ENCODE results near the gene AAK1.

Gene AAK1

DNA sequence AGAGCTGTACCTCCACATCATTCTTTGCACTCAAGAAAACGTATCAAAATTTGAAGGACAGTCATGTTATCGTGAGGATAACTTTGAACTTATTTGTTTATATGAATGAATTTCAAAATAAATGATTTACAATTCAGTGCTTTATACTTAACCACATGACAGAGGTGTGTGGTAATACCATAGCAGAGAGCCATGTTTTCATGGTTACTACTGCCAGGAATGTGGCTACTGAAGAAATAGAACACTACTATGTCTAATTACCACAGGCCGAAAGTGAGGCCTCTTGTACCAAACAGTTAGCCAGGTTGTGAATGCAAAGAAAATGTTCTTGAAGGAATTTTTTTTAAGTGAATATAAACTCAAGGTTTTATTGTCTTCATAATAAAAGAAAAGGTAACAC lies 49.2 kb downstream of the AAK1 start:
- no peak overlapping the region for H3K27ac ChIP-seq
- intact Hi-C loops (cut with DNase I; ENCODE audit: low total_unique reads): no loop called here
- H3K9me3 ChIP-seq: no peaks in the 10 kb centered on the region
- no peak overlapping the region for H3K4me3 ChIP-seq
- H3K4me1 ChIP-seq: peaks cover 0 to 10% (median 4%) of the 10 kb centered on the region in 4 donors
- no peaks in the 10 kb centered on the region for H3K27me3 ChIP-seq
- no peaks in the 10 kb centered on the region for H3K36me3 ChIP-seq
- no peak for DNase-seq
- no peak for TF ChIP-seq CTCF (IDR thresholded peaks at IDR 0.05)

DNA sequence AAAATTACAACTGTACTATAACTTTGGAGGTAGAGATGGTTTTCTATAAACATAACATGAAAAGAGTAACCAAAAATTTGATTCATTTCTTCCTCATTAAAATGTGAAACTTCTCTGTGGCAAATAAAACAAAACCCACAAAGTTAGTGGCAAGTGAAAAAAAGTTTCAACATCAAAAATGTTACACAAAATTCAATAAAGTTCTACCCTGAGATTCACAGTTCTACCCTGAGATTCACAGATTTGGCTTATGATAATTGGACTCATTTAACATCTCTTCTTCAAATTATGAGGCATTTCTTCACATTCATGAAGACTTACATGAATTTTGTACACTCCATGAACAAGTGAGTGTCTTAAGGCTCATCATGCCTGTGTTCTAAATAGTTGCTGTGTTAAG lies 51.0 kb downstream of the AAK1 start:
- Histone ChIP-seq H3K4me3 (no peak overlapping the region), H3K27me3 (no peaks in the 10 kb centered on the region), H3K36me3 (no peaks in the 10 kb centered on the region), H3K27ac (no peak overlapping the region), H3K9me3 (no peaks in the 10 kb centered on the region), H3K4me1 (peaks cover 0 to 10% (median 4%) of the 10 kb centered on the region in 4 donors)
- TF ChIP-seq CTCF (IDR thresholded peaks at IDR 0.05): no peak
- DNase-seq: no peak
- intact Hi-C loops (cut with DNase I; ENCODE audit: low total_unique reads): no loop called here

DNA sequence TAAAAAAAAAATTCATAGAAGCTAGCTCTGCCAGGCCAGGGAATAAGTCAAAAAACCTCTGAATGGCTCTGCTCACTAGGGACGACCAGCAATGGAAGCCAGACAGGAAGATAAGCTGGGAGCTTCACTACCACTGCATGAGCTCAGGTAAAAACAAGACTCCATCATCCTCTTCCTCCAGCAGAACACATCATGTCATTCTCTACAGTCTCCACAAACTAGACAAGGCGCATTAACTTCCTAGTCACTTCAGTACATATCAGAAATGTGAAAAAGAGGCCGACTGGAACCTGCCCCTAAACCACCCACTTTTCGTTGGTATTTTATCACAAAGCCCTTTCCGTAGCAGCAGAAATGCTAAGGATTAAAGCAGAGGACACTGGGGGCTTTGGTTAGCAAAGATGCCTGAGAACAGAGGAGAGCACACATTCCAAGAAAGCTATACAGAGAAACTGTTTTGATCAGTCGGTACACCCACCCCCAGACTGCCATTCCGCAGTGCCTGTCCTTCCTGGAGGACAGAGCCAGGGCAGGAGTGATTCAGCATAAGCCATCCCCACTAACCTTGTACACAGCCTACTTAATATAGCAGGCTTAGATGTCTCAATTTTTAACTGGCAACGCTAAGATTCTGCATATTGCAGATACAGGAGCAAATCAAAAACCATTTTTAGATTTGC lies 53.4 kb downstream of the AAK1 start:
- intact Hi-C loops (cut with DNase I; ENCODE audit: low total_unique reads): loop anchor here (10.0 kb wide), 1 partner anchor 45 kb away; no protein-coding TSS in a partner anchor
- H3K9me3 ChIP-seq: no peaks in the 10 kb centered on the region
- TF ChIP-seq CTCF (IDR thresholded peaks at IDR 0.05): no peak
- H3K4me3 ChIP-seq: no peak overlapping the region
- no peak overlapping the region for H3K27ac ChIP-seq
- peaks cover 0 to 10% (median 4%) of the 10 kb centered on the region in 4 donors for H3K4me1 ChIP-seq
- H3K36me3 ChIP-seq: no peaks in the 10 kb centered on the region
- no peaks in the 10 kb centered on the region for H3K27me3 ChIP-seq
- no peak for DNase-seq

GRCh38 chr2:69588945-69589344 lies 54.6 kb downstream of the AAK1 start:
- Histone ChIP-seq H3K4me3 (no peak overlapping the region), H3K36me3 (no peaks in the 10 kb centered on the region), H3K27me3 (no peaks in the 10 kb centered on the region), H3K4me1 (peaks cover 0 to 11% (median 4%) of the 10 kb centered on the region in 4 donors), H3K9me3 (no peaks in the 10 kb centered on the region), H3K27ac (no peak overlapping the region)
- intact Hi-C loops (cut with DNase I; ENCODE audit: low total_unique reads): loop anchor here (10.0 kb wide), 1 partner anchor 46 kb away; no protein-coding TSS in a partner anchor
- no peak for DNase-seq
- TF ChIP-seq CTCF (IDR thresholded peaks at IDR 0.05): no peak

DNA sequence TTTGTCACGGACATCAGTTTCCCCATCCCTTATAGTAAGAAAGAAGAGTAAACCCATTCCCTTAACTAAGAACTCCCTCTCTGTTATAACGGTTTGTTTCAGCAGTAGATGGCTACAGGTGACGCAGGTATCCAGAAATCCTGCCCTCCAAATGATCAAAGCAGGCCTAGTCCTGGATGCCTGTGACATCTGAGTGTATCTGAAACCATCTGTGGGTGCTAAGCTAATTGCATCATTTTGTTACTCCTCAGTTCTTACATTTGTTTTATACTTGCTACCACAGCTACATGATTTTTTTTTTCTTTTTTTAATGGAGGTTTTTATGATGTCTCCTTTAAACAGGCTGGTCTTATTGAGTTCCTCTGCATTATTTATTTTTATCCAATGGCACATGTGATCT lies 55.1 kb downstream of the AAK1 start:
- Histone ChIP-seq H3K27me3 (no peaks in the 10 kb centered on the region), H3K9me3 (no peaks in the 10 kb centered on the region), H3K36me3 (no peaks in the 10 kb centered on the region), H3K4me1 (peaks cover 0 to 16% (median 5%) of the 10 kb centered on the region in 4 donors), H3K27ac (no peak overlapping the region), H3K4me3 (no peak overlapping the region)
- no peak for TF ChIP-seq CTCF (IDR thresholded peaks at IDR 0.05)
- intact Hi-C loops (cut with DNase I; ENCODE audit: low total_unique reads): loop anchor here (10.0 kb wide), 1 partner anchor 46 kb away; no protein-coding TSS in a partner anchor
- DNase-seq: no peak

All from tibial artery (tissue), 4 donors.